Fibroblast of lung (primary cell): ENCODE measurements around the gene NEURL1B.

Experiments used
- EZH2 ChIP-seq: IDR thresholded peaks from 2 replicates; pipeline ENCODE4 v1.5.1; 2012; ENCODE audit warnings: low read length, control low read depth, mild to moderate bottlenecking; ENCODE audit errors: missing control alignments
- TF ChIP-seq, protein P1 (sequence below), 2 donors: IDR thresholded peaks in 1 of 2; conservative IDR thresholded peaks in 1 of 2; 1 replicate in 1 of 2; 2 replicates in 1 of 2; pipeline ENCODE4 v1.5.1; 2011 to 2012; ENCODE audit warnings: low read length in 2 of 2, control low read depth in 1 of 2, inconsistent platforms in 1 of 2, low read depth in 1 of 2, mild to moderate bottlenecking in 1 of 2

DNA sequence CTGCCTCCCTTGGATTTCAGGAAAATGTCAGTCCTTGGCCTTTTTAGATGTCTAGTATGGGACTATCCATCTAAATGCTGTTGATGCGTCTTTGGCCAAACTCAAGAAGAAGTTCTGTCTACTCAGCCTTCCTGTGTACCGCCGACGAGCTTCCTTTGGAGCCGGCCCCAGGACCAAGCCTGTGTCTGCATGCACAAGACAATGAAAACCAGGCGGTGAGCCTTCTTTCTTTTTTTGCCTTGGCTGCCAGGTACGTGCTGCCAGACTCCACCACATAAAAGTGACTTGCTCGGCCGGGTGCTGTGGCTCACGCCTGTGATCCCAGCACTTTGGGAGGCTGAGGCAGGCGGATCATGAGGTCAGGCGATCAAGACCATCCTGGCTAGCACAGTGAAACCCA, 6.0 kb upstream of the NEURL1B start:
- TF ChIP-seq, protein P1, sequence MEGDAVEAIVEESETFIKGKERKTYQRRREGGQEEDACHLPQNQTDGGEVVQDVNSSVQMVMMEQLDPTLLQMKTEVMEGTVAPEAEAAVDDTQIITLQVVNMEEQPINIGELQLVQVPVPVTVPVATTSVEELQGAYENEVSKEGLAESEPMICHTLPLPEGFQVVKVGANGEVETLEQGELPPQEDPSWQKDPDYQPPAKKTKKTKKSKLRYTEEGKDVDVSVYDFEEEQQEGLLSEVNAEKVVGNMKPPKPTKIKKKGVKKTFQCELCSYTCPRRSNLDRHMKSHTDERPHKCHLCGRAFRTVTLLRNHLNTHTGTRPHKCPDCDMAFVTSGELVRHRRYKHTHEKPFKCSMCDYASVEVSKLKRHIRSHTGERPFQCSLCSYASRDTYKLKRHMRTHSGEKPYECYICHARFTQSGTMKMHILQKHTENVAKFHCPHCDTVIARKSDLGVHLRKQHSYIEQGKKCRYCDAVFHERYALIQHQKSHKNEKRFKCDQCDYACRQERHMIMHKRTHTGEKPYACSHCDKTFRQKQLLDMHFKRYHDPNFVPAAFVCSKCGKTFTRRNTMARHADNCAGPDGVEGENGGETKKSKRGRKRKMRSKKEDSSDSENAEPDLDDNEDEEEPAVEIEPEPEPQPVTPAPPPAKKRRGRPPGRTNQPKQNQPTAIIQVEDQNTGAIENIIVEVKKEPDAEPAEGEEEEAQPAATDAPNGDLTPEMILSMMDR (conservative IDR thresholded peaks at IDR 0.05 in 1 of 2, IDR thresholded peaks at IDR 0.05 in 1 of 2; ENCODE audit: low read depth in 1 of 2, low read length in 2 of 2): no peak
- TF ChIP-seq EZH2: no peak
